Heart left ventricle (tissue), 13 donors: ENCODE data around the gene LRRC8E.

ENCODE experiments used
- CTCF ChIP-seq, 12 donors: fragments of 200-600 bp; sonication (generic) in 4 of 12; IDR thresholded peaks; one replicate each; pipeline versions ENCODE4 v1.5.0 to v1.8.0; 2018 to 2022; ENCODE audit warnings: antibody characterized with exemption in 12 of 12, mild to moderate bottlenecking in 5 of 12
- POLR2A ChIP-seq, 2 donors: fragments of 450-650 bp; IDR thresholded peaks; one replicate each; pipeline ENCODE4 v1.6.1; 2017; ENCODE audit warnings: antibody characterized with exemption in 2 of 2, mild to moderate bottlenecking in 2 of 2, moderate library complexity in 2 of 2
- donor health status: ischemic (EF 13 %, LVEDD 7.1; RV severe dilation, severe dysfunction).
- donor health status: DM: no; HTN: yes; CAD: no.
- donor health status: DM: no; HTN: no; CAD: no.
- donor health status: ischemic (EF 25% LVEDD 6.9; RV normal size, moderate dysfunction).
- donor health status: ischemic (EF 25% LVEDD 5.7; RV mildly dilated, moderate dysfunction).
- donor health status: ischemic (EF 35%, LVEDD 5.7; RV mildly dilated, moderate dysfunction).
- donor health status: nonischemic (EF 11% LVEDD 7.7; RV severe dilation, severe dysfunction).
- donor health status: DM: yes; HTN: yes; CAD: no.
- donor health status: PGD.
- donor health status: ischemic (EF 29% LVEDD 5.4; RV normal size, mild dysfunction).
- donor health status: nonischemic (EF 23%, LVEDD 6.1; RV moderate dilation, normal function).

DNA sequence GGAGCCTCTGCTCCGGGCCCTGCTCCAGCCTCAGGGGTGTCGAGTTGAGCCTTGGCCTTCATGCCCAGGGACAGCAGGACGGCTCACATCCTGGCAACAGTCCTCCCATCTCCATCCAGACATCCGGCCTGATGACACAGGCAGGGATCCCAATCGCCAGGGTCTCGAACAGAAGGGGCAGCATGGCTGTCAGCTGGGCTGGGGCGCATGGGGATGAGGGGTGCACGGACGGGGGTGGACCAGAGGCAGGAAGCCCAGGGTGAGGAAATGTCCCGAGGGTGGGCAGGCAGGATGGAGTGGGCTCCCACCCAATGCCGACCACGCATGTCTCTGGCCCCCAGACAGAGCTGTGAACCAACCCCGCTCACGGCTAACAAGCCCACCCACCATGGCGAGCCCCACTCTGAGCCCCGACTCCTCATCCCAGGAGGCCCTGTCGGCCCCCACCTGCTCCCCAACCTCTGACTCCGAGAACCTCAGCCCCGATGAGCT lies 42.1 kb upstream of the LRRC8E start:
- no peak for TF ChIP-seq CTCF (IDR thresholded peaks at IDR 0.05)
- no peak for TF ChIP-seq POLR2A (IDR thresholded peaks at IDR 0.05)
